BLaER1 (cell line): ENCODE data around the gene NUP210.
A peak's percentile ranks its signal among the peaks of the same experiment; 100 is the strongest.

Experiments used
- H3K27ac ChIP-seq: shearing (Covaris generic); formaldehyde crosslinking; 2 replicates; pipeline ENCODE4 v1.8.1; 2022
- H3K27me3 ChIP-seq: shearing (Covaris generic); formaldehyde crosslinking; 2 replicates; pipeline ENCODE4 v1.8.1; 2022
- H3K36me3 ChIP-seq: shearing (Covaris generic); formaldehyde crosslinking; 2 replicates; pipeline ENCODE4 v1.8.1; 2022
- H3K4me1 ChIP-seq: shearing (Covaris generic); formaldehyde crosslinking; 2 replicates; pipeline ENCODE4 v1.8.1; 2022
- H3K4me2 ChIP-seq: shearing (Covaris generic); formaldehyde crosslinking; 2 replicates; pipeline ENCODE4 v1.8.1; 2022
- H3K4me3 ChIP-seq: shearing (Covaris generic); formaldehyde crosslinking; 2 replicates; pipeline ENCODE4 v1.8.1; 2022
- H3K9ac ChIP-seq: shearing (Covaris generic); formaldehyde crosslinking; 2 replicates; pipeline ENCODE4 v1.8.1; 2022
- H3K9me3 ChIP-seq: shearing (Covaris generic); formaldehyde crosslinking; 2 replicates; pipeline ENCODE4 v1.8.1; 2022
- H4K20me1 ChIP-seq: shearing (Covaris generic); formaldehyde crosslinking; 2 replicates; pipeline ENCODE4 v1.8.1; 2022
- Cebpa-rat ChIP-seq: shearing (Covaris generic); IDR thresholded peaks from 2 replicates; pipeline ENCODE4 v1.8.1; 2022

Gene NUP210

DNA sequence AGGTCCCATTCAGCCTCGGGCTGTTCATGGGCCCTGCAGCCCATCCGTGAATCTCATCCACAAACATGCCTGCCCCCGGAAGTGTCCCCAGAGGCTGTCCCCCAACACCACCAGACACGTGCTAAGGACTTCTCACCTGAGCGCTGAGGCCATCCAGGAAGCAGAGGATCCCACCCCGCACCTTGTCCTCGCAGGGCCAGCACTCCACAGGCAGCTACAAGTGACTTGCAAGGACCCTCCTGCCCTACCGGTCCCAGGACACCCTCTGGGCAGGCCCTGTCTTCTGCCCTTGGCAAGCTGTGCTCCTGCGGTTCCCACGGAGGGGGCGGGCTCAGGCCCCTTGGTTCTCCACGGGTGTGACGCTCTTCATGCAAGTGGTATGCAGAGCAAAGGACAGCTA lies 146.0 kb downstream of the NUP210 start:
- peaks cover 81% of the 10 kb centered on the region for H3K4me1 ChIP-seq
- TF ChIP-seq Cebpa-rat, result no peak
- peaks cover 16% of the 10 kb centered on the region; the same call in 1 of the 2 replicates for H4K20me1 ChIP-seq
- peaks cover 13% of the 10 kb centered on the region for H3K9me3 ChIP-seq
- no peaks in the 10 kb centered on the region for H3K36me3 ChIP-seq
- H3K27ac ChIP-seq, result peak overlapping the region; percentile 77
- H3K9ac ChIP-seq, result peak overlapping the region; percentile 58; the same call in 1 of the 2 replicates
- peak overlapping the region; percentile 83 for H3K4me2 ChIP-seq
- H3K4me3 ChIP-seq, result peak overlapping the region; percentile 47
- H3K27me3 ChIP-seq, result no peaks in the 10 kb centered on the region

- peaks cover 13% of the 10 kb centered on the region for H3K9me3 ChIP-seq
Observed at GRCh38 chr3:13273604-13274105, 146.5 kb downstream of the NUP210 start.

DNA sequence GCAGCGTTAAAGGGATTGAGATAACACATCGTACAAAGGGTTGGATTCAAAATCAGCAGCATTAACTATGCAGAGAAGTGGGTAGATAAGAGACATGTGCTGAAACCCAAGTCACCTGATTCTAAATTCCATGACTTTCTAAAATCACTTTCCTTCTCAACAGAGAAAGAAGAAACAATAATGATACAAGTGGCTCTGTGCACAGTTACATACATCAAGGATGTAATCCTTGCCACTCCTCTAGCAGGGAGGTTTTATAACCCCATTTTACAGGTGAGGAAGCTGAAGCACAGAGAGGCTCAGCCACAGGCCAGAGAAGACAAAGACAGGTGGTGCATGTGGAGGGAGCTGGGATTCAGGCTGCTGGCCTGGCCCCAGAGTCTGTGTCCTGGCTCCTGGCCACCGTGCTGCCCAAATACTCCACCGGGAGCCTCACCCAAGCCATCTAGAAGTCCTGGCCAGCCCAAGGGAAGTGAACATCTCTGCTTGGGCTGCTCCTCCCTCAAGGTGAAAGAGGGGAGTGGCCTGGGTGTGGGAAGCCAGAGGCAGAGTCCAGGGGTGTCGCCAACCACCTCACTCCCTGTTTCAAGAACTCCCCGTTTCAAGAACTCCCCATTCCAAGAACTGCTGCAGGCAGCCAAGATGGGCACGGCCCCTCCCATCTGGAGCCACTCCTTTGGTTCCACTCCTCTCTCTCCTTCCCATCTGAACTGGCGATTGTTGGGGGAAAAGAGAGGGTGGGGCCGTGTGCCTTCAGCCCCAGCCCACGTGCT lies 147.1 kb downstream of the NUP210 start:
- Histone ChIP-seq H3K4me1 (peaks cover 83% of the 10 kb centered on the region), H3K27ac (peak overlapping the region; percentile 77), H3K36me3 (no peaks in the 10 kb centered on the region), H3K9ac (no peak overlapping the region), H3K9me3 (peaks cover 13% of the 10 kb centered on the region), H3K27me3 (no peaks in the 10 kb centered on the region), H3K4me2 (peak overlapping the region; percentile 83), H4K20me1 (peaks cover 16% of the 10 kb centered on the region; the same call in 1 of the 2 replicates), H3K4me3 (no peak overlapping the region)
- no peak for TF ChIP-seq Cebpa-rat

More at GRCh38 chr3:13273604-13274105, 146.5 kb downstream of the NUP210 start:
- Histone ChIP-seq H3K4me1 (peaks cover 81% of the 10 kb centered on the region), H3K4me3 (peak overlapping the region; percentile 47), H3K27ac (peak overlapping the region; percentile 77), H3K9ac (peak overlapping the region; percentile 58; the same call in 1 of the 2 replicates), H4K20me1 (peaks cover 16% of the 10 kb centered on the region; the same call in 1 of the 2 replicates), H3K36me3 (no peaks in the 10 kb centered on the region), H3K27me3 (no peaks in the 10 kb centered on the region), H3K4me2 (peak overlapping the region; percentile 83)
- TF ChIP-seq Cebpa-rat, result no peak

GRCh38 chr3:13269711-13270378 lies 150.3 kb downstream of the NUP210 start:
- no peaks in the 10 kb centered on the region for H3K36me3 ChIP-seq
- peaks cover 13% of the 10 kb centered on the region for H3K9me3 ChIP-seq
- H3K27ac ChIP-seq, result peak overlapping the region; percentile 48; the same call in 1 of the 2 replicates
- no peak overlapping the region for H3K4me3 ChIP-seq
- no peak for TF ChIP-seq Cebpa-rat
- H4K20me1 ChIP-seq, result peaks cover 12% of the 10 kb centered on the region; the same call in 1 of the 2 replicates
- peak overlapping the region; percentile 88 for H3K4me2 ChIP-seq
- peaks cover 83% of the 10 kb centered on the region for H3K4me1 ChIP-seq
- no peaks in the 10 kb centered on the region for H3K27me3 ChIP-seq
- no peak overlapping the region for H3K9ac ChIP-seq

- Histone ChIP-seq H3K4me2 (peak overlapping the region; percentile 88), H3K27me3 (no peaks in the 10 kb centered on the region), H4K20me1 (peaks cover 8% of the 10 kb centered on the region; the same call in 1 of the 2 replicates), H3K4me1 (peaks cover 85% of the 10 kb centered on the region), H3K9me3 (peaks cover 13% of the 10 kb centered on the region), H3K27ac (peak overlapping the region; percentile 48; the same call in 1 of the 2 replicates), H3K36me3 (no peaks in the 10 kb centered on the region), H3K9ac (peak overlapping the region; percentile 51; the same call in 1 of the 2 replicates), H3K4me3 (no peak overlapping the region)
- no peak for TF ChIP-seq Cebpa-rat
Observed at GRCh38 chr3:13268961-13269441, 151.1 kb downstream of the NUP210 start.

GRCh38 chr3:13268120-13268519 lies 152.0 kb downstream of the NUP210 start:
- Histone ChIP-seq H3K9ac (no peak overlapping the region), H3K27ac (no peak overlapping the region), H3K4me2 (peak overlapping the region; percentile 88), H3K4me1 (peaks cover 85% of the 10 kb centered on the region), H3K36me3 (no peaks in the 10 kb centered on the region), H4K20me1 (no peaks in the 10 kb centered on the region; the same call in 1 of the 2 replicates), H3K4me3 (no peak overlapping the region), H3K27me3 (no peaks in the 10 kb centered on the region), H3K9me3 (peaks cover 13% of the 10 kb centered on the region)
- TF ChIP-seq Cebpa-rat, result no peak

- H3K4me2 ChIP-seq, result peak overlapping the region; percentile 88
- H3K9ac ChIP-seq, result peak overlapping the region; percentile 4; the same call in 1 of the 2 replicates
- H3K27me3 ChIP-seq, result no peaks in the 10 kb centered on the region
- no peak for TF ChIP-seq Cebpa-rat
- H3K4me1 ChIP-seq, result peaks cover 85% of the 10 kb centered on the region
- H3K9me3 ChIP-seq, result peaks cover 13% of the 10 kb centered on the region
- peak overlapping the region; percentile 42; the same call in 1 of the 2 replicates for H3K27ac ChIP-seq
- no peaks in the 10 kb centered on the region for H3K36me3 ChIP-seq
- H3K4me3 ChIP-seq, result no peak overlapping the region
- no peaks in the 10 kb centered on the region for H4K20me1 ChIP-seq
Observed at GRCh38 chr3:13266651-13267362, 153.3 kb downstream of the NUP210 start.
